KMS-11 (cell line): ENCODE results near the gene PLA2G4F.

Experiments
- H2AFZ ChIP-seq: fragments of 200-600 bp; sonication (generic); 2 replicates; pipeline ENCODE4 v1.6.1; 2016; ENCODE audit warnings: antibody characterized with exemption, mixed run types, low read depth
- H3K27ac ChIP-seq: fragments of 200-600 bp; sonication (generic); 2 replicates; pipeline ENCODE4 v1.6.1; 2016; ENCODE audit warnings: mild to moderate bottlenecking, mixed run types
- H3K27me3 ChIP-seq: fragments of 200-600 bp; sonication (generic); 2 replicates; pipeline ENCODE4 v1.6.1; 2017; ENCODE audit warnings: mild to moderate bottlenecking, low read depth, mixed run types, moderate library complexity; ENCODE audit not compliant: insufficient read depth
- H3K36me3 ChIP-seq: fragments of 200-600 bp; sonication (generic); 2 replicates; pipeline ENCODE4 v1.6.1; 2017; ENCODE audit warnings: mild to moderate bottlenecking, mixed run types; ENCODE audit not compliant: insufficient read depth
- H3K4me1 ChIP-seq: fragments of 200-600 bp; sonication (generic); 2 replicates; pipeline ENCODE4 v1.6.1; 2016; ENCODE audit warnings: mild to moderate bottlenecking, low read depth, mixed run types; ENCODE audit not compliant: poor library complexity, severe bottlenecking
- H3K4me2 ChIP-seq: fragments of 200-600 bp; sonication (generic); 2 replicates; pipeline ENCODE4 v1.7.0; 2016; ENCODE audit warnings: mild to moderate bottlenecking, mixed run types
- H3K4me3 ChIP-seq: fragments of 200-600 bp; sonication (generic); IDR thresholded peaks from 2 replicates; pipeline ENCODE4 v1.6.1; 2017; ENCODE audit warnings: low read depth, low read length, mixed read lengths; ENCODE audit not compliant: insufficient read depth
- H3K79me2 ChIP-seq: fragments of 200-600 bp; sonication (generic); 2 replicates; pipeline ENCODE4 v1.6.1; 2016; ENCODE audit warnings: low read depth, mixed run types; ENCODE audit not compliant: insufficient read depth
- H3K9ac ChIP-seq: fragments of 200-600 bp; sonication (generic); 2 replicates; pipeline ENCODE4 v1.6.1; 2016; ENCODE audit warnings: mild to moderate bottlenecking, mixed run types
- H4K20me1 ChIP-seq: fragments of 200-600 bp; sonication (generic); 2 replicates; pipeline ENCODE4 v1.6.1; 2016; ENCODE audit warnings: mild to moderate bottlenecking, mixed run types; ENCODE audit not compliant: insufficient read depth
- TF ChIP-seq, protein P1 (sequence below): fragments of 200-600 bp; sonication (generic); conservative IDR thresholded peaks from 2 replicates; pipeline ENCODE4 v1.6.1; 2017; ENCODE audit warnings: low read depth, mild to moderate bottlenecking, antibody characterized with exemption, low read length, moderate library complexity, mixed read lengths

PLA2G4F gene

DNA sequence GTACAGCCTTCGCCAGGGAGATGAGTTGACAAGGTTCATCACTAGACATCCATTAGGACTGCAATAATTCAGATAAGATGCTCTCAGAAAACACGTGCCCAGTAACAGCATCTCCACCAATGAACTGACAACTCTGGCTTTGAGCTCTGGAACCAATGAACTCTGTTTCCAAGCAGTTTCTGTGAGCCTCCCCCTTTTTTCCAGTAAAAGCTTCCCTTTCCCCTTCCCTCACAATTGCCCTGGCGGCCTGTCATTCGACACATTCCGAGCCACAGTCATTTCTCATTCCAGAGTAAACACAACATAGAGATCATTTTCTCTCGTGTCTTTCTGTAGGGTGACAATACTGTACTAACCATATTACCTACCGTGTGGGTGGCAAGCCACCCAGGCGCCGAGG is 65.7 kb downstream of the PLA2G4F start:
- no peak overlapping the region for H3K9ac ChIP-seq
- TF ChIP-seq, protein P1, sequence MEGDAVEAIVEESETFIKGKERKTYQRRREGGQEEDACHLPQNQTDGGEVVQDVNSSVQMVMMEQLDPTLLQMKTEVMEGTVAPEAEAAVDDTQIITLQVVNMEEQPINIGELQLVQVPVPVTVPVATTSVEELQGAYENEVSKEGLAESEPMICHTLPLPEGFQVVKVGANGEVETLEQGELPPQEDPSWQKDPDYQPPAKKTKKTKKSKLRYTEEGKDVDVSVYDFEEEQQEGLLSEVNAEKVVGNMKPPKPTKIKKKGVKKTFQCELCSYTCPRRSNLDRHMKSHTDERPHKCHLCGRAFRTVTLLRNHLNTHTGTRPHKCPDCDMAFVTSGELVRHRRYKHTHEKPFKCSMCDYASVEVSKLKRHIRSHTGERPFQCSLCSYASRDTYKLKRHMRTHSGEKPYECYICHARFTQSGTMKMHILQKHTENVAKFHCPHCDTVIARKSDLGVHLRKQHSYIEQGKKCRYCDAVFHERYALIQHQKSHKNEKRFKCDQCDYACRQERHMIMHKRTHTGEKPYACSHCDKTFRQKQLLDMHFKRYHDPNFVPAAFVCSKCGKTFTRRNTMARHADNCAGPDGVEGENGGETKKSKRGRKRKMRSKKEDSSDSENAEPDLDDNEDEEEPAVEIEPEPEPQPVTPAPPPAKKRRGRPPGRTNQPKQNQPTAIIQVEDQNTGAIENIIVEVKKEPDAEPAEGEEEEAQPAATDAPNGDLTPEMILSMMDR: no peak
- no peaks in the 10 kb centered on the region for H3K27me3 ChIP-seq
- peaks cover 31% of the 10 kb centered on the region for H3K4me1 ChIP-seq
- H2AFZ ChIP-seq: no peak overlapping the region
- H3K36me3 ChIP-seq: no peaks in the 10 kb centered on the region
- H3K4me3 ChIP-seq: no peak overlapping the region
- no peak overlapping the region for H3K4me2 ChIP-seq
- H3K79me2 ChIP-seq: no peaks in the 10 kb centered on the region
- no peaks in the 10 kb centered on the region for H4K20me1 ChIP-seq
- H3K27ac ChIP-seq: no peak overlapping the region

DNA sequence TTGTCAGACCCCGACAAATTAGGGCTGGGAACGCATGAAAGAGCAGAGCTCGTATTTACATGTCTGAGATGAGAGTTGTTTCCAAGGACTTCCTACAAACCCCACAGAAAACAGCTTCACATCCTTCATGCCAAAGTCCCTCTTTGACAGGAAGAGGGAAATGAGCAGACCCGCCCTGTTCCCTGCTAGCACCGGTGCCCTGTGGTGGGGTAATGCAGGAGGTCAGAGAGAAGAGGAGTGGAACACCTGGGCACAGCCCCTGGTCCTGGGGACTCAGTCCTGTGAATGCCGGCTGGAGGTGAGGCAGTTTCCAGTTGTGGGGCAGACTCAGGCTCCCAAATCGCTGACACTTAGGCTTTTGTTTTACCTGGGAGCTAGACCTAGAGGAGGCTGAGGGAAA is 66.1 kb downstream of the PLA2G4F start:
- Histone ChIP-seq H3K27me3 (no peaks in the 10 kb centered on the region), H3K9ac (no peak overlapping the region), H4K20me1 (no peaks in the 10 kb centered on the region), H2AFZ (no peak overlapping the region), H3K36me3 (no peaks in the 10 kb centered on the region), H3K27ac (no peak overlapping the region), H3K79me2 (no peaks in the 10 kb centered on the region), H3K4me1 (peaks cover 31% of the 10 kb centered on the region), H3K4me3 (no peak overlapping the region), H3K4me2 (no peak overlapping the region)
- TF ChIP-seq, protein P1: no peak

DNA sequence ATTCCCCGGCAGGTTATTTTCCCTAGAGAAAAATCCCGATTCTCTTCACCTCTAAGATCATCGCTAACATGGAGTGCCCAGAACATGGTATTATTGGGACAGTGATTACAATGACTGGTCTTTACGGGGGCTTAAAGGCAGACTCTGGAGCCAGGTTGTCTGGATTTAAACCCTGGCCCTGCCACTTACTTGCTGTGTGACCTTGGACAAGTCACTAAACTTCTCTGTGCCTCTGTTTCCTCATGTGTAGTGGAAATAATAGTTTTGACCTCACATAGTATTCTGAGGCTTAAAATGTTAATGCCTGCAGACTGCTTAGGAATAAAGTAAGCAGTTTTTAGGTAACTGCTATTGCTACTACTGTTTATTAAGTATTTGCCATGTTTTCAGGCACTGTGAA is 66.5 kb downstream of the PLA2G4F start:
- H3K79me2 ChIP-seq: no peaks in the 10 kb centered on the region
- peaks cover 30% of the 10 kb centered on the region for H3K4me1 ChIP-seq
- H3K9ac ChIP-seq: no peak overlapping the region
- no peaks in the 10 kb centered on the region for H4K20me1 ChIP-seq
- no peaks in the 10 kb centered on the region for H3K27me3 ChIP-seq
- no peak overlapping the region for H3K27ac ChIP-seq
- no peak overlapping the region for H2AFZ ChIP-seq
- TF ChIP-seq, protein P1: no peak
- no peak overlapping the region for H3K4me2 ChIP-seq
- no peaks in the 10 kb centered on the region for H3K36me3 ChIP-seq
- no peak overlapping the region for H3K4me3 ChIP-seq
